SK-N-SH (cell line): ENCODE results near the gene C12orf50.

ENCODE experiments used
- CHD2 ChIP-seq: fragments of 150-350 bp; IDR thresholded peaks from 2 replicates; pipeline ENCODE4 v1.6.1; 2018; ENCODE audit warnings: low read length; ENCODE audit not compliant: partially characterized antibody
- EP300 ChIP-seq, 2 experiments: IDR thresholded peaks; 2 replicates each; pipeline versions ENCODE4 v1.4.0 to v1.6.1; 2012; ENCODE audit warnings: borderline replicate concordance in 1 of 2, low read depth in 1 of 2, low read length in 1 of 2
- EZH2phosphoT487 ChIP-seq: fragments of 200-600 bp; sonication (generic); IDR thresholded peaks from 2 replicates; pipeline ENCODE4 v1.6.1; 2017; ENCODE audit warnings: low read depth, mixed run types, mild to moderate bottlenecking, antibody characterized with exemption, moderate library complexity, borderline replicate concordance
- FOXM1 ChIP-seq: IDR thresholded peaks from 2 replicates; pipeline ENCODE4 v1.4.0; 2012; ENCODE audit warnings: low read depth, mild to moderate bottlenecking
- GABPA ChIP-seq: IDR thresholded peaks from 2 replicates; pipeline ENCODE4 v1.4.0; 2012; ENCODE audit warnings: low read depth, mild to moderate bottlenecking
- MAX ChIP-seq: IDR thresholded peaks from 2 replicates; pipeline ENCODE4 v1.4.0; 2012; ENCODE audit warnings: low read depth
- POLR2AphosphoS5 ChIP-seq: IDR thresholded peaks from 2 replicates; pipeline ENCODE4 v1.6.1; 2012; ENCODE audit warnings: low read depth, low read length
- RAD21 ChIP-seq: IDR thresholded peaks from 2 replicates; pipeline ENCODE4 v1.6.1; 2012; ENCODE audit warnings: mild to moderate bottlenecking, low read length
- TAF1 ChIP-seq: IDR thresholded peaks from 2 replicates; pipeline ENCODE4 v1.6.1; 2012; ENCODE audit warnings: low read depth, mild to moderate bottlenecking, low read length, moderate library complexity, borderline replicate concordance
- YY1 ChIP-seq: IDR thresholded peaks from 2 replicates; pipeline ENCODE4 v1.4.0; 2012; ENCODE audit warnings: low read depth, mild to moderate bottlenecking
- TF ChIP-seq, protein P1 (sequence below): fragments of 200-600 bp; sonication (generic); IDR thresholded peaks from 2 replicates; pipeline ENCODE4 v1.6.1; 2017; ENCODE audit warnings: antibody characterized with exemption, mild to moderate bottlenecking, moderate library complexity

- TF ChIP-seq, protein P1, sequence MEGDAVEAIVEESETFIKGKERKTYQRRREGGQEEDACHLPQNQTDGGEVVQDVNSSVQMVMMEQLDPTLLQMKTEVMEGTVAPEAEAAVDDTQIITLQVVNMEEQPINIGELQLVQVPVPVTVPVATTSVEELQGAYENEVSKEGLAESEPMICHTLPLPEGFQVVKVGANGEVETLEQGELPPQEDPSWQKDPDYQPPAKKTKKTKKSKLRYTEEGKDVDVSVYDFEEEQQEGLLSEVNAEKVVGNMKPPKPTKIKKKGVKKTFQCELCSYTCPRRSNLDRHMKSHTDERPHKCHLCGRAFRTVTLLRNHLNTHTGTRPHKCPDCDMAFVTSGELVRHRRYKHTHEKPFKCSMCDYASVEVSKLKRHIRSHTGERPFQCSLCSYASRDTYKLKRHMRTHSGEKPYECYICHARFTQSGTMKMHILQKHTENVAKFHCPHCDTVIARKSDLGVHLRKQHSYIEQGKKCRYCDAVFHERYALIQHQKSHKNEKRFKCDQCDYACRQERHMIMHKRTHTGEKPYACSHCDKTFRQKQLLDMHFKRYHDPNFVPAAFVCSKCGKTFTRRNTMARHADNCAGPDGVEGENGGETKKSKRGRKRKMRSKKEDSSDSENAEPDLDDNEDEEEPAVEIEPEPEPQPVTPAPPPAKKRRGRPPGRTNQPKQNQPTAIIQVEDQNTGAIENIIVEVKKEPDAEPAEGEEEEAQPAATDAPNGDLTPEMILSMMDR = no peak
- no peak for TF ChIP-seq CHD2
- TF ChIP-seq GABPA = no peak
- no peak for TF ChIP-seq EP300 (IDR thresholded peaks at IDR 0.05; ENCODE audit: borderline replicate concordance in 1 of 2, low read depth in 1 of 2, low read length in 1 of 2)
- TF ChIP-seq FOXM1 = no peak
- no peak for TF ChIP-seq RAD21
- no peak for TF ChIP-seq POLR2AphosphoS5
- TF ChIP-seq MAX = no peak
- no peak for TF ChIP-seq EZH2phosphoT487
- no peak for TF ChIP-seq TAF1
- no peak for TF ChIP-seq YY1
Observed at GRCh38 chr12:87952850-87953249, 76.4 kb downstream of the C12orf50 start.
